Smooth muscle cell (in vitro differentiated cells): Measurements from ENCODE around the gene SVIL. TPM values are rescaled to one million over a fixed set of nuclear protein-coding genes. Genes with fewer than 3 reads are reported as not detected.
A peak's percentile ranks its signal among the peaks of the same experiment; 100 is the strongest.

Experiments
- DNase-seq: peaks from one replicate; lab custom pipeline; 2025; ENCODE audit not compliant: unreplicated experiment; lab: John Stamatoyannopoulos, UW
- H2AFZ ChIP-seq: fragments of 200-600 bp; sonication (generic); 2 replicates; pipeline ENCODE4 v1.6.0; 2016; ENCODE audit warnings: antibody characterized with exemption, low read depth, mild to moderate bottlenecking
- H3F3A ChIP-seq: fragments of 200-600 bp; sonication (generic); 2 replicates; pipeline ENCODE4 v1.6.0; 2017; ENCODE audit warnings: antibody characterized with exemption, low read depth
- H3K27ac ChIP-seq: fragments of 200-600 bp; sonication (generic); 2 replicates; pipeline ENCODE4 v1.5.1; 2016; ENCODE audit warnings: low read depth, mild to moderate bottlenecking
- H3K27me3 ChIP-seq: fragments of 200-600 bp; sonication (generic); 2 replicates; pipeline ENCODE4 v1.6.1; 2016; ENCODE audit warnings: low read depth, mild to moderate bottlenecking
- H3K36me3 ChIP-seq: fragments of 200-600 bp; sonication (generic); 2 replicates; pipeline ENCODE4 v1.5.1; 2016; ENCODE audit warnings: low read depth
- H3K4me1 ChIP-seq: fragments of 200-600 bp; sonication (generic); 2 replicates; pipeline ENCODE4 v1.5.1; 2016; ENCODE audit warnings: low read depth
- H3K4me2 ChIP-seq: fragments of 200-600 bp; sonication (generic); 2 replicates; pipeline ENCODE4 v1.6.0; 2016; ENCODE audit warnings: mild to moderate bottlenecking
- H3K4me3 ChIP-seq: fragments of 200-600 bp; sonication (generic); 2 replicates; pipeline ENCODE4 v1.5.1; 2016; ENCODE audit warnings: mild to moderate bottlenecking
- H3K79me2 ChIP-seq: fragments of 200-600 bp; sonication (generic); 2 replicates; pipeline ENCODE4 v1.6.0; 2016; ENCODE audit warnings: low read depth, mild to moderate bottlenecking
- H3K9ac ChIP-seq: fragments of 200-600 bp; sonication (generic); 2 replicates; pipeline ENCODE4 v1.6.0; 2016; ENCODE audit warnings: low read depth
- H3K9me3 ChIP-seq: fragments of 200-600 bp; sonication (generic); replicated peaks from 2 replicates; pipeline ENCODE4 v1.5.1; 2016; ENCODE audit warnings: low read depth
- H4K20me1 ChIP-seq: fragments of 200-600 bp; sonication (generic); 2 replicates; pipeline ENCODE4 v1.6.0; 2016; ENCODE audit warnings: low read depth
- WGBS: methylation state at CpG from one replicate; pipeline ENCODE4 v1.1.7; 2016; ENCODE audit warnings: low lambda C conversion rate; 5-methylcytosine and 5-hydroxymethylcytosine counted together
- polyA plus RNA-seq: library from polyadenylated mRNA; unstranded; fragments of >200 nt; fragmentation: Nextera tagmentation; extraction: Ambion mirVana; gene quantifications from 2 replicates; pipeline ENCODE4 v1.2.1, GENCODE V29; 2016
- total RNA-seq: library from RNA; depleted of rRNA; stranded (reverse); fragments of >200 nt; gene quantifications from 2 replicates; pipeline ENCODE4 v1.2.3, GENCODE V29; 2014
- TF ChIP-seq, protein P1 (sequence below): fragments of 200-600 bp; sonication (generic); IDR thresholded peaks from 2 replicates; pipeline ENCODE4 v1.5.1; 2017; ENCODE audit warnings: borderline replicate concordance, mild to moderate bottlenecking, antibody characterized with exemption; ENCODE audit not compliant: insufficient read depth, poor library complexity, severe bottlenecking

The SVIL gene
- total and polyA plus RNA-seq, 2 experiments from 2014 or later, result 32.5 to 33.0 TPM

GRCh38 chr10:29618341-29619171 is 16.2 kb downstream of the SVIL start:
- peaks cover 51% of the 10 kb centered on the region for H3K79me2 ChIP-seq
- peak overlapping the region; percentile 59 for H3K9ac ChIP-seq
- no peaks in the 10 kb centered on the region for H3K36me3 ChIP-seq
- peak overlapping the region; percentile 87 for H3K27ac ChIP-seq
- peak overlapping the region; percentile 25 for H3K4me3 ChIP-seq
- H3F3A ChIP-seq, result peaks cover 31% of the 10 kb centered on the region
- no peak for DNase-seq
- H3K4me2 ChIP-seq, result peak overlapping the region; percentile 68
- TF ChIP-seq, protein P1, sequence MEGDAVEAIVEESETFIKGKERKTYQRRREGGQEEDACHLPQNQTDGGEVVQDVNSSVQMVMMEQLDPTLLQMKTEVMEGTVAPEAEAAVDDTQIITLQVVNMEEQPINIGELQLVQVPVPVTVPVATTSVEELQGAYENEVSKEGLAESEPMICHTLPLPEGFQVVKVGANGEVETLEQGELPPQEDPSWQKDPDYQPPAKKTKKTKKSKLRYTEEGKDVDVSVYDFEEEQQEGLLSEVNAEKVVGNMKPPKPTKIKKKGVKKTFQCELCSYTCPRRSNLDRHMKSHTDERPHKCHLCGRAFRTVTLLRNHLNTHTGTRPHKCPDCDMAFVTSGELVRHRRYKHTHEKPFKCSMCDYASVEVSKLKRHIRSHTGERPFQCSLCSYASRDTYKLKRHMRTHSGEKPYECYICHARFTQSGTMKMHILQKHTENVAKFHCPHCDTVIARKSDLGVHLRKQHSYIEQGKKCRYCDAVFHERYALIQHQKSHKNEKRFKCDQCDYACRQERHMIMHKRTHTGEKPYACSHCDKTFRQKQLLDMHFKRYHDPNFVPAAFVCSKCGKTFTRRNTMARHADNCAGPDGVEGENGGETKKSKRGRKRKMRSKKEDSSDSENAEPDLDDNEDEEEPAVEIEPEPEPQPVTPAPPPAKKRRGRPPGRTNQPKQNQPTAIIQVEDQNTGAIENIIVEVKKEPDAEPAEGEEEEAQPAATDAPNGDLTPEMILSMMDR, result no peak
- no peaks in the 10 kb centered on the region for H3K9me3 ChIP-seq
- WGBS, result 45% methylated on average over 14 of the region's 14 CpGs
- H3K27me3 ChIP-seq, result no peaks in the 10 kb centered on the region
- peaks cover 48% of the 10 kb centered on the region for H4K20me1 ChIP-seq
- H2AFZ ChIP-seq, result no peak overlapping the region
- peaks cover 28% of the 10 kb centered on the region for H3K4me1 ChIP-seq

DNA sequence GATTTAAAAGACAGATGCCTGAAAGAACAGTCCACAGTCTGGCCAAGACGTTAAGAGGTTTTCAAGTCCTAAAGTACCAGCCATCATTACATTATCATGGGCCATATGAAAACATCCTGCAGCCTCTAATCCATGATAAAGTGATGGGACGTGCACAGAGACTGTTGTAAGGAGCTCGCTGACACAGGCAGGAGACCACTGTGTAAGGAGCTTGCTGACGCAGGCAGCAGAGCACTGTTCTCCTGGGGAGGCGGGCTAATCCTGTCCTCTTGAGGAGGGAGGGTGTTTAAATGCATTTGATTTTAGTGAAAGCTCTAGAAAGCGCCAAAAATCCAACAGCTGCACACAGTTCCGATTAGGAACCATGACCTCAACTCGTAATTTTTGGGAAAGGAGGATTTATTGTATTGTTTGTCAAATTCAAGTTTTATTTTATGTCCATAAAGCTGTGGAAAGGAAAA is 16.9 kb downstream of the SVIL start:
- TF ChIP-seq, protein P1, result no peak
- Histone ChIP-seq H3K36me3 (no peaks in the 10 kb centered on the region), H3F3A (peaks cover 31% of the 10 kb centered on the region), H3K9ac (peak overlapping the region; percentile 59), H4K20me1 (peaks cover 48% of the 10 kb centered on the region), H3K4me3 (no peak overlapping the region), H2AFZ (no peak overlapping the region), H3K27ac (peak overlapping the region; percentile 87), H3K27me3 (no peaks in the 10 kb centered on the region), H3K9me3 (no peaks in the 10 kb centered on the region), H3K4me1 (peaks cover 28% of the 10 kb centered on the region), H3K79me2 (peaks cover 47% of the 10 kb centered on the region), H3K4me2 (peak overlapping the region; percentile 68)
- WGBS, result 32% methylated on average over 8 of the region's 8 CpGs
- DNase-seq, result no peak

DNA sequence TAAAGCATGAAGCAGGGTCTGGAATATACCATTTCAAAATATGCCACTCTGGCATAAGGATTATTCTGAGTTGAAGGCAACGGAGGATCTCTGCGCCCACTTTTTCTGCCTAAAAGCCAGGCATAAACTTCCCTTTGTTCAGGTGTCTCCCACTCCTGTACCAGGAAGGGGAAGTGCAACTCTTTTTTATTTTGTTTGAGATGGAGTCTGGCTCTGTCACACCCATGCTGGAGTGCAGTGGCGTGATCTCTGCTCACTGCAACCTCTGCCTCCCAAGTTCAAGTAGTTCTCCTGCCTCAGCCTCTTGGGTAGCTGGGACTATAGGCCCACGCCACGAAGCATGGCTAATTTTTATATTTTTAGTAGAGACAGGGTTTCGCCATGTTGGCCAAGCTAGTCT is 18.2 kb downstream of the SVIL start:
- H2AFZ ChIP-seq, result no peak overlapping the region
- peaks cover 28% of the 10 kb centered on the region for H3K4me1 ChIP-seq
- peaks cover 27% of the 10 kb centered on the region for H3F3A ChIP-seq
- peaks cover 49% of the 10 kb centered on the region for H3K79me2 ChIP-seq
- no peaks in the 10 kb centered on the region for H3K27me3 ChIP-seq
- no peak overlapping the region for H3K27ac ChIP-seq
- WGBS, result 96% methylated on average over 6 of the region's 6 CpGs
- H3K9ac ChIP-seq, result no peak overlapping the region
- no peaks in the 10 kb centered on the region for H3K36me3 ChIP-seq
- TF ChIP-seq, protein P1, result no peak
- no peak for DNase-seq
- no peak overlapping the region for H3K4me2 ChIP-seq
- H3K4me3 ChIP-seq, result no peak overlapping the region
- H3K9me3 ChIP-seq, result no peaks in the 10 kb centered on the region
- peaks cover 54% of the 10 kb centered on the region for H4K20me1 ChIP-seq
